ENCODE measurements around the gene C3.

DNA sequence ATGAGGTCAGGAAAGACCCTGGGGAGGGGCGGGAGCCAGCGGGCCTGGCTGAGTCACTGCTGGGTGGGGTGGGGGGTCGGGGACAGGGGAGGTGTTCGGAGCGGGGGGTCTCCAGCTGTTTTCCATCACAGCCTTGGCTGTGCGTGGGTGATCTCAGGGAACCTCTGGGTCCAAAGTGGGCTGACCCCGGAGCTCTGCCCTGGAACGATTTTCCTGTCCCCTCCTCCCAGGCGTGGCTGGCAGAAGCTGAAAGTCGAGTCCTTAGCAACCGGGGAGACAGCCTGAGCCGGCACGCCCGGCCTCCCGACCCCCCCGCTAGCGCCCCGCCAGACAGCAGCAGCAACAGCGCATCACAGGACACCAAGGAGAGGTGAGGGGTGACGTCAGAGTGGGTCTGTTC lies 29.6 kb upstream of the C3 start:
- no peak for TF ChIP-seq ZNF114 (CRISPR knock-in tag; IDR thresholded peaks at IDR 0.05)
- TF ChIP-seq, protein P1, sequence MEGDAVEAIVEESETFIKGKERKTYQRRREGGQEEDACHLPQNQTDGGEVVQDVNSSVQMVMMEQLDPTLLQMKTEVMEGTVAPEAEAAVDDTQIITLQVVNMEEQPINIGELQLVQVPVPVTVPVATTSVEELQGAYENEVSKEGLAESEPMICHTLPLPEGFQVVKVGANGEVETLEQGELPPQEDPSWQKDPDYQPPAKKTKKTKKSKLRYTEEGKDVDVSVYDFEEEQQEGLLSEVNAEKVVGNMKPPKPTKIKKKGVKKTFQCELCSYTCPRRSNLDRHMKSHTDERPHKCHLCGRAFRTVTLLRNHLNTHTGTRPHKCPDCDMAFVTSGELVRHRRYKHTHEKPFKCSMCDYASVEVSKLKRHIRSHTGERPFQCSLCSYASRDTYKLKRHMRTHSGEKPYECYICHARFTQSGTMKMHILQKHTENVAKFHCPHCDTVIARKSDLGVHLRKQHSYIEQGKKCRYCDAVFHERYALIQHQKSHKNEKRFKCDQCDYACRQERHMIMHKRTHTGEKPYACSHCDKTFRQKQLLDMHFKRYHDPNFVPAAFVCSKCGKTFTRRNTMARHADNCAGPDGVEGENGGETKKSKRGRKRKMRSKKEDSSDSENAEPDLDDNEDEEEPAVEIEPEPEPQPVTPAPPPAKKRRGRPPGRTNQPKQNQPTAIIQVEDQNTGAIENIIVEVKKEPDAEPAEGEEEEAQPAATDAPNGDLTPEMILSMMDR (conservative IDR thresholded peaks at IDR 0.05; ENCODE audit: low read depth in 2 of 2), result no peak
- no peak for TF ChIP-seq POLR2AphosphoS5 (IDR thresholded peaks at IDR 0.05; ENCODE audit: low read depth)
- TF ChIP-seq EZH2phosphoT487 (IDR thresholded peaks at IDR 0.05; ENCODE audit: unreplicated experiment), result no peak
- TF ChIP-seq EZH2 (IDR thresholded peaks at IDR 0.05; ENCODE audit: low read depth, unreplicated experiment), result no peak
- TF ChIP-seq, protein P2, sequence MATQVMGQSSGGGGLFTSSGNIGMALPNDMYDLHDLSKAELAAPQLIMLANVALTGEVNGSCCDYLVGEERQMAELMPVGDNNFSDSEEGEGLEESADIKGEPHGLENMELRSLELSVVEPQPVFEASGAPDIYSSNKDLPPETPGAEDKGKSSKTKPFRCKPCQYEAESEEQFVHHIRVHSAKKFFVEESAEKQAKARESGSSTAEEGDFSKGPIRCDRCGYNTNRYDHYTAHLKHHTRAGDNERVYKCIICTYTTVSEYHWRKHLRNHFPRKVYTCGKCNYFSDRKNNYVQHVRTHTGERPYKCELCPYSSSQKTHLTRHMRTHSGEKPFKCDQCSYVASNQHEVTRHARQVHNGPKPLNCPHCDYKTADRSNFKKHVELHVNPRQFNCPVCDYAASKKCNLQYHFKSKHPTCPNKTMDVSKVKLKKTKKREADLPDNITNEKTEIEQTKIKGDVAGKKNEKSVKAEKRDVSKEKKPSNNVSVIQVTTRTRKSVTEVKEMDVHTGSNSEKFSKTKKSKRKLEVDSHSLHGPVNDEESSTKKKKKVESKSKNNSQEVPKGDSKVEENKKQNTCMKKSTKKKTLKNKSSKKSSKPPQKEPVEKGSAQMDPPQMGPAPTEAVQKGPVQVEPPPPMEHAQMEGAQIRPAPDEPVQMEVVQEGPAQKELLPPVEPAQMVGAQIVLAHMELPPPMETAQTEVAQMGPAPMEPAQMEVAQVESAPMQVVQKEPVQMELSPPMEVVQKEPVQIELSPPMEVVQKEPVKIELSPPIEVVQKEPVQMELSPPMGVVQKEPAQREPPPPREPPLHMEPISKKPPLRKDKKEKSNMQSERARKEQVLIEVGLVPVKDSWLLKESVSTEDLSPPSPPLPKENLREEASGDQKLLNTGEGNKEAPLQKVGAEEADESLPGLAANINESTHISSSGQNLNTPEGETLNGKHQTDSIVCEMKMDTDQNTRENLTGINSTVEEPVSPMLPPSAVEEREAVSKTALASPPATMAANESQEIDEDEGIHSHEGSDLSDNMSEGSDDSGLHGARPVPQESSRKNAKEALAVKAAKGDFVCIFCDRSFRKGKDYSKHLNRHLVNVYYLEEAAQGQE (IDR thresholded peaks at IDR 0.05; ENCODE audit: unreplicated experiment), result no peak
- TF ChIP-seq NANOG (IDR thresholded peaks at IDR 0.05; ENCODE audit: borderline replicate concordance), result no peak
- no peak for TF ChIP-seq JUNB (IDR thresholded peaks at IDR 0.05; ENCODE audit: unreplicated experiment)
- TF ChIP-seq, protein P3, sequence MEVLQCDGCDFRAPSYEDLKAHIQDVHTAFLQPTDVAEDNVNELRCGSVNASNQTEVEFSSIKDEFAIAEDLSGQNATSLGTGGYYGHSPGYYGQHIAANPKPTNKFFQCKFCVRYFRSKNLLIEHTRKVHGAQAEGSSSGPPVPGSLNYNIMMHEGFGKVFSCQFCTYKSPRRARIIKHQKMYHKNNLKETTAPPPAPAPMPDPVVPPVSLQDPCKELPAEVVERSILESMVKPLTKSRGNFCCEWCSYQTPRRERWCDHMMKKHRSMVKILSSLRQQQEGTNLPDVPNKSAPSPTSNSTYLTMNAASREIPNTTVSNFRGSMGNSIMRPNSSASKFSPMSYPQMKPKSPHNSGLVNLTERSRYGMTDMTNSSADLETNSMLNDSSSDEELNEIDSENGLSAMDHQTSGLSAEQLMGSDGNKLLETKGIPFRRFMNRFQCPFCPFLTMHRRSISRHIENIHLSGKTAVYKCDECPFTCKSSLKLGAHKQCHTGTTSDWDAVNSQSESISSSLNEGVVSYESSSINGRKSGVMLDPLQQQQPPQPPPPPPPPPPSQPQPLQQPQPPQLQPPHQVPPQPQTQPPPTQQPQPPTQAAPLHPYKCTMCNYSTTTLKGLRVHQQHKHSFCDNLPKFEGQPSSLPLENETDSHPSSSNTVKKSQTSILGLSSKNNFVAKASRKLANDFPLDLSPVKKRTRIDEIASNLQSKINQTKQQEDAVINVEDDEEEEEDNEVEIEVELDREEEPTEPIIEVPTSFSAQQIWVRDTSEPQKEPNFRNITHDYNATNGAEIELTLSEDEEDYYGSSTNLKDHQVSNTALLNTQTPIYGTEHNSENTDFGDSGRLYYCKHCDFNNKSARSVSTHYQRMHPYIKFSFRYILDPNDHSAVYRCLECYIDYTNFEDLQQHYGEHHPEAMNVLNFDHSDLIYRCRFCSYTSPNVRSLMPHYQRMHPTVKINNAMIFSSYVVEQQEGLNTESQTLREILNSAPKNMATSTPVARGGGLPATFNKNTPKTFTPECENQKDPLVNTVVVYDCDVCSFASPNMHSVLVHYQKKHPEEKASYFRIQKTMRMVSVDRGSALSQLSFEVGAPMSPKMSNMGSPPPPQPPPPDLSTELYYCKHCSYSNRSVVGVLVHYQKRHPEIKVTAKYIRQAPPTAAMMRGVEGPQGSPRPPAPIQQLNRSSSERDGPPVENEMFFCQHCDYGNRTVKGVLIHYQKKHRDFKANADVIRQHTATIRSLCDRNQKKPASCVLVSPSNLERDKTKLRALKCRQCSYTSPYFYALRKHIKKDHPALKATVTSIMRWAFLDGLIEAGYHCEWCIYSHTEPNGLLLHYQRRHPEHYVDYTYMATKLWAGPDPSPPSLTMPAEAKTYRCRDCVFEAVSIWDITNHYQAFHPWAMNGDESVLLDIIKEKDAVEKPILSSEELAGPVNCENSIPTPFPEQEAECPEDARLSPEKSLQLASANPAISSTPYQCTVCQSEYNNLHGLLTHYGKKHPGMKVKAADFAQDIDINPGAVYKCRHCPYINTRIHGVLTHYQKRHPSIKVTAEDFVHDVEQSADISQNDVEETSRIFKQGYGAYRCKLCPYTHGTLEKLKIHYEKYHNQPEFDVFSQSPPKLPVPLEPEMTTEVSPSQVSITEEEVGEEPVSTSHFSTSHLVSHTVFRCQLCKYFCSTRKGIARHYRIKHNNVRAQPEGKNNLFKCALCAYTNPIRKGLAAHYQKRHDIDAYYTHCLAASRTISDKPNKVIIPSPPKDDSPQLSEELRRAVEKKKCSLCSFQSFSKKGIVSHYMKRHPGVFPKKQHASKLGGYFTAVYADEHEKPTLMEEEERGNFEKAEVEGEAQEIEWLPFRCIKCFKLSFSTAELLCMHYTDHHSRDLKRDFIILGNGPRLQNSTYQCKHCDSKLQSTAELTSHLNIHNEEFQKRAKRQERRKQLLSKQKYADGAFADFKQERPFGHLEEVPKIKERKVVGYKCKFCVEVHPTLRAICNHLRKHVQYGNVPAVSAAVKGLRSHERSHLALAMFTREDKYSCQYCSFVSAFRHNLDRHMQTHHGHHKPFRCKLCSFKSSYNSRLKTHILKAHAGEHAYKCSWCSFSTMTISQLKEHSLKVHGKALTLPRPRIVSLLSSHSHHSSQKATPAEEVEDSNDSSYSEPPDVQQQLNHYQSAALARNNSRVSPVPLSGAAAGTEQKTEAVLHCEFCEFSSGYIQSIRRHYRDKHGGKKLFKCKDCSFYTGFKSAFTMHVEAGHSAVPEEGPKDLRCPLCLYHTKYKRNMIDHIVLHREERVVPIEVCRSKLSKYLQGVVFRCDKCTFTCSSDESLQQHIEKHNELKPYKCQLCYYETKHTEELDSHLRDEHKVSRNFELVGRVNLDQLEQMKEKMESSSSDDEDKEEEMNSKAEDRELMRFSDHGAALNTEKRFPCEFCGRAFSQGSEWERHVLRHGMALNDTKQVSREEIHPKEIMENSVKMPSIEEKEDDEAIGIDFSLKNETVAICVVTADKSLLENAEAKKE (CRISPR knock-in tag; IDR thresholded peaks at IDR 0.05), result no peak
- no peak for TF ChIP-seq CREB1 (CRISPR knock-in tag; IDR thresholded peaks at IDR 0.05; ENCODE audit: low read depth)
- no peak for TF ChIP-seq STAT1 (IDR thresholded peaks at IDR 0.05; ENCODE audit: unreplicated experiment)
- TF ChIP-seq, protein P4, sequence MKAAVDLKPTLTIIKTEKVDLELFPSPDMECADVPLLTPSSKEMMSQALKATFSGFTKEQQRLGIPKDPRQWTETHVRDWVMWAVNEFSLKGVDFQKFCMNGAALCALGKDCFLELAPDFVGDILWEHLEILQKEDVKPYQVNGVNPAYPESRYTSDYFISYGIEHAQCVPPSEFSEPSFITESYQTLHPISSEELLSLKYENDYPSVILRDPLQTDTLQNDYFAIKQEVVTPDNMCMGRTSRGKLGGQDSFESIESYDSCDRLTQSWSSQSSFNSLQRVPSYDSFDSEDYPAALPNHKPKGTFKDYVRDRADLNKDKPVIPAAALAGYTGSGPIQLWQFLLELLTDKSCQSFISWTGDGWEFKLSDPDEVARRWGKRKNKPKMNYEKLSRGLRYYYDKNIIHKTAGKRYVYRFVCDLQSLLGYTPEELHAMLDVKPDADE (IDR thresholded peaks at IDR 0.05), result no peak

All from GM23338 (cell line).